CD4-positive, alpha-beta memory T cell (primary cell): ENCODE data around the gene BPI. TPM values are rescaled to one million over a fixed set of nuclear protein-coding genes. Genes with fewer than 3 reads are reported as not detected.

Experiments used
- CTCF ChIA-PET: fragments of 350-600 bp; sonication (Branson Sonifier 250); formaldehyde crosslinking; loops from one replicate; lab custom pipeline; 2021; ENCODE audit warnings: inconsistent platforms; ENCODE audit not compliant: partially characterized antibody; lab: Charles Lee
- POLR2A ChIA-PET: fragments of 350-600 bp; sonication (Branson Sonifier 250); formaldehyde crosslinking; loops from one replicate; lab custom pipeline; 2021; ENCODE audit not compliant: partially characterized antibody; lab: Charles Lee
- DNase-seq, 5 donors: peaks; one replicate each; pipeline versions ENCODE4 v3.0.0 to v3.0.0-alpha.2; 2020 to 2022; ENCODE audit warnings: mixed read lengths in 1 of 5
- H3K27ac ChIP-seq: one replicate; pipeline ENCODE4 v1.7.0; 2013; ENCODE audit warnings: low read depth, low read length
- H3K27me3 ChIP-seq: 2 replicates; pipeline ENCODE4 v1.7.0; 2013; ENCODE audit warnings: mild to moderate bottlenecking, low read length, moderate library complexity; ENCODE audit not compliant: insufficient read depth
- H3K36me3 ChIP-seq: 2 replicates; pipeline ENCODE4 v1.7.0; 2013; ENCODE audit warnings: mild to moderate bottlenecking, low read length, moderate library complexity; ENCODE audit not compliant: insufficient read depth
- H3K4me1 ChIP-seq: 2 replicates; pipeline ENCODE4 v1.7.0; 2013; ENCODE audit warnings: mild to moderate bottlenecking, low read length, moderate library complexity; ENCODE audit not compliant: insufficient read depth
- H3K4me3 ChIP-seq, 2 donors: one replicate each; pipeline ENCODE4 v1.7.0; 2013; ENCODE audit warnings: low read length in 2 of 2, mild to moderate bottlenecking in 1 of 2
- H3K9me3 ChIP-seq, 2 donors: one replicate each; pipeline ENCODE4 v1.7.0; 2013; ENCODE audit warnings: low read length in 2 of 2, control low read depth in 1 of 2; ENCODE audit not compliant: control insufficient read depth in 1 of 2
- H3K27ac Mint-ChIP-seq, 7 donors: one replicate each; pipeline ENCODE4 v1.8.0; 2020 to 2021; ENCODE audit warnings: mixed read lengths in 7 of 7, mild to moderate bottlenecking in 6 of 7, inconsistent platforms in 3 of 7, moderate library complexity in 3 of 7
- H3K27me3 Mint-ChIP-seq, 2 donors: one replicate each; pipeline ENCODE4 v1.8.0; 2020 to 2021; ENCODE audit warnings: mixed read lengths in 2 of 2
- H3K36me3 Mint-ChIP-seq, 2 donors: one replicate each; pipeline ENCODE4 v1.8.0; 2020 to 2021; ENCODE audit warnings: mixed read lengths in 2 of 2, inconsistent platforms in 1 of 2, mild to moderate bottlenecking in 1 of 2
- H3K4me1 Mint-ChIP-seq, 4 donors: one replicate each; pipeline ENCODE4 v1.8.0; 2020 to 2021; ENCODE audit warnings: mixed read lengths in 4 of 4, mild to moderate bottlenecking in 1 of 4
- H3K4me3 Mint-ChIP-seq, 8 donors: one replicate each; pipeline ENCODE4 v1.8.0; 2020 to 2021; ENCODE audit warnings: mixed read lengths in 8 of 8, mild to moderate bottlenecking in 7 of 8, moderate library complexity in 6 of 8, inconsistent platforms in 3 of 8
- H3K9me3 Mint-ChIP-seq, 8 donors: one replicate each; pipeline ENCODE4 v1.8.0; 2020 to 2021; ENCODE audit warnings: mixed read lengths in 8 of 8, mild to moderate bottlenecking in 5 of 8, inconsistent platforms in 3 of 8, moderate library complexity in 1 of 8
- intact Hi-C: fragments of 100-400 bp; cut with micrococcal nuclease; formaldehyde crosslinking; loops from one replicate; pipeline ENCODE4 v1.15.1; 2023
- polyA plus RNA-seq, 2 donors: library from polyadenylated mRNA; unstranded; fragments of 300-500 nt; fragmentation: Illumina TruSeq; gene quantifications; one replicate each; pipeline ENCODE4 v1.2.3, GENCODE V29; 2021
- total RNA-seq, 2 experiments: library from RNA; stranded (reverse); gene quantifications; one replicate each; pipeline ENCODE4 v1.2.3, GENCODE V29; 2021

BPI gene
- total and polyA plus RNA-seq, 4 experiments from 2014 or later = not detected

DNA sequence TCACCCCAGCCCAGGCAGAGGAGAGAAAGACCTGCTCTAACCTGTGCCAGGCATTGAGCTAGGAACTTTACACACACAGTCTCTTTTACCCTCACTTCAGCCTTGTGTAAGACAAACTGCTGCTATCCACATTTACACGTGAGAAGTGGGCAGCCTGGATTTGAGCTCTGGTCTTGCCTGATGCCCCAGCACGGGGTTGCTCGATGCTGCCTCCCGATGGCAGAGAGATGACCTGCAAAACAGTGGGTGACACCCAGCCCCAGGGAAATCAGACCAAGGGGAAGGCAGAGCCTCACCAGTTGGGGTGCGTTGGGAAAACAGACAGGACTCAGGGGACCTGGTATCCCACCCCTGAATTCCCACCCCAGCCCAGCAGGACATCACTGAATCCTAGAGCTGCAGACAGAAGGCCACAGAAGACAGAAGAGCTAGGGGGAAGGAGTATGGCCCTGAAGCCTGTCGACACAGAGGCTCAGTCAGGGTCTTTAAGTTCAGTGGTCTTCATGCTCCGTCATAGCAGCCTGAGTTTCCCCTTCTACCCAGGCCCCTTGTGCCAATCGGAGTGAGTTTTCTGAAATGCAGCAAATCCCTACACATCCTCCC is 990 bp downstream of the BPI start:
- H3K4me3 ChIP-seq = no peak overlapping the region
- H3K27ac ChIP-seq = no peak overlapping the region
- Mint-ChIP-seq H3K27ac (no peak overlapping the region), H3K4me3 (no peak overlapping the region), H3K4me1 (peaks cover 9 to 19% (median 14%) of the 10 kb centered on the region in 4 donors), H3K36me3 (no peaks in the 10 kb centered on the region), H3K27me3 (peaks cover 27 to 47% of the 10 kb centered on the region in 2 donors), H3K9me3 (no peaks in the 10 kb centered on the region)
- POLR2A ChIA-PET = no interaction called here
- no peaks in the 10 kb centered on the region for H3K36me3 ChIP-seq
- peaks cover 11% of the 10 kb centered on the region for H3K4me1 ChIP-seq
- CTCF ChIA-PET = no interaction called here
- peaks cover 14% of the 10 kb centered on the region for H3K27me3 ChIP-seq
- H3K9me3 ChIP-seq = no peaks in the 10 kb centered on the region
- no peak for DNase-seq
- intact Hi-C loops = no loop called here

DNA sequence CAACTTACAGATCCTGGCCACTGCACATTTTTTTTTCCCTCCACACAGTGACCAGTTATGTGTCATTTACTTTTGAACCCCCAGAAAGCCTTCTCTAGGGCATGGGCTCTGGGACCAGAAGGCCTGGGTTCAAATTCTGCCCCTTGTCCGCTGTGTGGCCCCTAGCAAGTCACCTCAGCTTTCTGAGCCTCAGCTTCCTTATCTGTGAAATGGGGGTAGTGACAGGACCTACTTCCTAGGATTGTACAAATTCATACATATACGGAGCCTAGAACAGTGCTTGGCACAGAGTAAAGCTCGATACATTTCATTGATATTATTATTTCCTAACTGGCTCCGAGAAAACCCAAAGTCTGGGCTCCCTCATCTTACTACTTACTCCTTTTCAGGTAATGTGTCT is 1.6 kb downstream of the BPI start:
- Histone ChIP-seq H3K4me3 (no peak overlapping the region), H3K27me3 (peaks cover 14% of the 10 kb centered on the region), H3K9me3 (no peaks in the 10 kb centered on the region), H3K27ac (no peak overlapping the region), H3K36me3 (no peaks in the 10 kb centered on the region), H3K4me1 (peaks cover 11% of the 10 kb centered on the region)
- Mint-ChIP-seq H3K27ac (no peak overlapping the region), H3K36me3 (no peaks in the 10 kb centered on the region), H3K4me3 (no peak overlapping the region), H3K4me1 (peaks cover 9 to 19% (median 14%) of the 10 kb centered on the region in 4 donors), H3K27me3 (peaks cover 30 to 49% of the 10 kb centered on the region in 2 donors), H3K9me3 (peaks cover 0 to under 1% (median 0%) of the 10 kb centered on the region in 8 donors)
- POLR2A ChIA-PET = no interaction called here
- CTCF ChIA-PET = no interaction called here
- intact Hi-C loops = no loop called here
- DNase-seq = no peak

DNA sequence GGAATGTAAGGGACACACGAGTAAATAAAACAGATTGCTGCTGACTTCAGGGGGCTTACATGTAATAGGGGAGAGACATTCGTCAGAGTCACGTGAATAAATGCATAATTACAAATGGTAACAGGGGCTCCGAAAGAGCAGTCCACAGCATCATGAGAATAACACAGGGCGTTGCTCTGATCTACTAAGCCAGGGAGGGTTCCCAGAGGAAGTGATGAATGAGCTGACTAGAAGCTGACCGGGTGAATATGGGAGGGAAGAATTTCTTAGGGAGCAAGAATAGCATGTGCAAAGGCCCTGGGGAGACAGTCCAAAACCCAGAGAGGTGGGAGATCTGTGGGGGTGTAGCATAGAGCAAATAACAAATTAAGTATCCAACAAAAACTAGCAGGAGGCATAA is 2.4 kb downstream of the BPI start:
- peaks cover 14% of the 10 kb centered on the region for H3K27me3 ChIP-seq
- peaks cover 11% of the 10 kb centered on the region for H3K4me1 ChIP-seq
- Mint-ChIP-seq H3K36me3 (no peaks in the 10 kb centered on the region), H3K4me1 (peaks cover 9 to 19% (median 14%) of the 10 kb centered on the region in 4 donors), H3K9me3 (peaks cover 0 to 3% (median 0%) of the 10 kb centered on the region in 8 donors), H3K4me3 (no peak overlapping the region), H3K27me3 (peaks cover 36 to 50% of the 10 kb centered on the region in 2 donors), H3K27ac (no peak overlapping the region)
- POLR2A ChIA-PET = no interaction called here
- H3K36me3 ChIP-seq = no peaks in the 10 kb centered on the region
- H3K4me3 ChIP-seq = no peak overlapping the region
- H3K9me3 ChIP-seq = no peaks in the 10 kb centered on the region
- no peak for DNase-seq
- CTCF ChIA-PET = no interaction called here
- intact Hi-C loops = no loop called here
- H3K27ac ChIP-seq = no peak overlapping the region

DNA sequence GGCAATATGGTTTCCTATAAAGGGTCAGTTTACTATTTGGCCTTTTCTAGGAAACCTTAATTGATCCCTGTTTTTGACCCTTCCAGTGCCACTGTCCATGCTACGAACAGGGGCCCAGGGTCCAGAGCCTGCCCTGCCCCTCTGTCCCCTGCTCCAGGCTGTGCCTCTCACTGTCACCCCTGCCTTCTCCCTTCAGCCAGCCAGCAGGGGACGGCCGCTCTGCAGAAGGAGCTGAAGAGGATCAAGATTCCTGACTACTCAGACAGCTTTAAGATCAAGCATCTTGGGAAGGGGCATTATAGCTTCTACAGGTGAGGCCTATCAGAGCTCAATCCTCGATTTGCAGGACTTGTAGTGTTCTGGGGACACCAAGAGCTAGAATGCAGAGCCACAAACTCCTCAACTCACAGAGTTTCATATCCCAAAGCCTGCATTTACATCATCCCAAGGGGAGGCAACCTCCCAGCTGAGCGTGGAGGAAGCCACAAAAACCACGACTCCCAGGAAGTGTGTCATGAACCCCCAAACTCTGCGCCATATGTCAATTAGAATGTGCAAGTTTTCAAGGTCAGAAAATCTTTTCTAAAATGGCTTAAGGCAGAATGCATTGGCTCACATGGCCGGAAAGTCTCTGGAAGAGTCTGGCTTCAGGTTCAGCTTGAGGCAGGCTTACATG is 3.6 kb downstream of the BPI start:
- ChIA-PET CTCF (no interaction called here), POLR2A (no interaction called here)
- no peaks in the 10 kb centered on the region for H3K9me3 ChIP-seq
- Mint-ChIP-seq H3K4me3 (no peak overlapping the region), H3K27me3 (peaks cover 34 to 47% of the 10 kb centered on the region in 2 donors), H3K27ac (no peak overlapping the region), H3K4me1 (peaks cover 9 to 19% (median 14%) of the 10 kb centered on the region in 4 donors), H3K36me3 (no peaks in the 10 kb centered on the region), H3K9me3 (peaks cover 0 to 3% (median 0%) of the 10 kb centered on the region in 8 donors)
- no peak overlapping the region for H3K4me3 ChIP-seq
- H3K4me1 ChIP-seq = peaks cover 11% of the 10 kb centered on the region
- no peak overlapping the region for H3K27ac ChIP-seq
- no peak for DNase-seq
- intact Hi-C loops = no loop called here
- peaks cover 14% of the 10 kb centered on the region for H3K27me3 ChIP-seq
- no peaks in the 10 kb centered on the region for H3K36me3 ChIP-seq

DNA sequence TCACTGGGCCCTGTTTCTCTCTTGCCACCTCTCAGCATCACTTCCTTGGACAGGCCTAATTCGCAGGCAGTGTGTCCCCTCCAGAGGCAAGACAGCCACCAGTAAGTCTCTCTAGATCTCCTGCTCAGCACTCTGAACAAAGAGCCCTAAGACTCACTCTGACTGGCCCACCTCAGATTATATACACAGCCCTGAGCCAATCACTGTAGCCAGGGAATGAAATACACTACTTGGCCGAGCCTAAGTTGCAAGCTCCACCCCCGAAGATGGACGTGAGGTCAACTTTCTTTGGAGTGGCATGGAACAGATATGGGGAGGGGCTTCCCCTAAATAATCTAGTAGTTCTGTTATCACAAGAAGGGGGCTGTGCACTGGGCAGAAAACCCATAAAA is 4.1 kb downstream of the BPI start:
- H3K4me3 ChIP-seq = no peak overlapping the region
- H3K27ac Mint-ChIP-seq = no peak overlapping the region
- H3K9me3 ChIP-seq = no peaks in the 10 kb centered on the region
- H3K4me3 Mint-ChIP-seq = no peak overlapping the region
- peaks cover 31 to 44% of the 10 kb centered on the region in 2 donors for H3K27me3 Mint-ChIP-seq
- intact Hi-C loops = no loop called here
- ChIA-PET CTCF (no interaction called here), POLR2A (no interaction called here)
- no peak for DNase-seq
- no peak overlapping the region for H3K27ac ChIP-seq
- H3K4me1 ChIP-seq = peaks cover 11% of the 10 kb centered on the region
- no peaks in the 10 kb centered on the region for H3K36me3 ChIP-seq
- H3K27me3 ChIP-seq = peaks cover 14% of the 10 kb centered on the region
- H3K4me1 Mint-ChIP-seq = peaks cover 9 to 19% (median 13%) of the 10 kb centered on the region in 4 donors
- H3K9me3 Mint-ChIP-seq = peaks cover 0 to 6% (median 0%) of the 10 kb centered on the region in 8 donors
- H3K36me3 Mint-ChIP-seq = no peaks in the 10 kb centered on the region

DNA sequence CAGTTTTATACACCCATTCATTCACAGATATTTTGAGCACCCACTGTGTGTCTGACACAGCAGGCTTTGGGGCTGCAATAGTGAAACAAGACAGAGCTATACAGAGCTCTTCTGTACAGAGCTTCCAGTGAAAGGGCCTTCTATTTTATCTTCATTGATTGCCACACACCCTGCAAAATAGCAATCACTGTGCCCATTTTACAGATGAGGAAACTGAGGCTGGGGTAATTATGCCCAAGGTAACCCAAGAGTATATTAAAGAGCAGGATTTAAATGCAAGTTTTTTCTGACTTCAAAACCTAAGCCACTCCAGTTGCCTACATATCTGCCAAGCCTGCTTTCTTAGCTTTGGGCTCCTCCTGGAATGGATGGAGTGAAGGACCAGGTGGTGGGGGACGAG is 4.5 kb downstream of the BPI start:
- Mint-ChIP-seq H3K36me3 (no peaks in the 10 kb centered on the region), H3K27ac (no peak overlapping the region), H3K27me3 (peaks cover 26 to 40% of the 10 kb centered on the region in 2 donors), H3K4me3 (no peak overlapping the region), H3K4me1 (peaks cover 5 to 15% (median 9%) of the 10 kb centered on the region in 4 donors), H3K9me3 (peaks cover 0 to 6% (median 0%) of the 10 kb centered on the region in 8 donors)
- intact Hi-C loops = no loop called here
- H3K9me3 ChIP-seq = no peaks in the 10 kb centered on the region
- peaks cover 14% of the 10 kb centered on the region for H3K27me3 ChIP-seq
- no peak for DNase-seq
- H3K4me1 ChIP-seq = peaks cover 11% of the 10 kb centered on the region
- POLR2A ChIA-PET = no interaction called here
- no peak overlapping the region for H3K4me3 ChIP-seq
- H3K36me3 ChIP-seq = no peaks in the 10 kb centered on the region
- CTCF ChIA-PET = no interaction called here
- no peak overlapping the region for H3K27ac ChIP-seq

DNA sequence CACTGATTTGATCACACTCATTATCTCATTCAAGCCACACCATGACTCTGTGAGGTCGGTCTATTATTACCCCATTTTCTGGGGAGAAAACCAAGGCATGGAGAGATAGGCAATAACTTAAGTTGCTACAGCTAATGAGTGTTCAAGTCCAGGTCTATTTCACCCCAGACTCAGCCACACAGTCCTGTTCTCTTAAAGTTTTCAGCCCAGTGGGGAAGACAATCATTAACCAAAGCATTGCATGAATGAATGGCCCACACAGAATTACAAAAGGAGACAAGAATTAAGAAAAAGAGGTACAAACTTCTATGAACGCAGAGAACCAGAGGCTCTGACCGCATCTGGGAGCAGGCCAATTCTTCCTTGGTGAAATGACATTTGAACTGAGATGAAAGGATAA is 7.1 kb downstream of the BPI start:
- POLR2A ChIA-PET = no interaction called here
- H3K4me1 ChIP-seq = no peaks in the 10 kb centered on the region
- no peaks in the 10 kb centered on the region for H3K9me3 ChIP-seq
- Mint-ChIP-seq H3K4me1 (no peaks in the 10 kb centered on the region), H3K4me3 (no peak overlapping the region), H3K36me3 (no peaks in the 10 kb centered on the region), H3K9me3 (peaks cover 0 to 6% (median under 1%) of the 10 kb centered on the region in 8 donors), H3K27ac (no peak overlapping the region), H3K27me3 (peaks cover 20 to 27% of the 10 kb centered on the region in 2 donors)
- CTCF ChIA-PET = no interaction called here
- no peak overlapping the region for H3K27ac ChIP-seq
- intact Hi-C loops = no loop called here
- no peak overlapping the region for H3K4me3 ChIP-seq
- DNase-seq = no peak
- no peaks in the 10 kb centered on the region for H3K36me3 ChIP-seq
- H3K27me3 ChIP-seq = no peaks in the 10 kb centered on the region
